Endothelial cell of umbilical vein (primary cell): ENCODE data around the gene BDKRB2. TPM values are rescaled to one million over a fixed set of nuclear protein-coding genes. Genes with fewer than 3 reads are reported as not detected.

Experiments used
- BruUV-seq: library from RNA; stranded (reverse); fragments of 400-500 nt; replicated peaks from 2 replicates; lab custom pipeline; 2021; lab: Mats Ljungman, UMichigan
- CTCF ChIA-PET: fragments of 300-600, 350-600 bp; sonication (Branson Sonifier 250); formaldehyde crosslinking; loops from one replicate; lab custom pipeline; 2021; ENCODE audit warnings: antibody characterized with exemption, inconsistent platforms; lab: Charles Lee
- POLR2A ChIA-PET: fragments of 300-600, 350-600 bp; sonication (Branson Sonifier 250); formaldehyde crosslinking; loops from one replicate; lab custom pipeline; 2021; ENCODE audit warnings: antibody characterized with exemption, inconsistent platforms; lab: Charles Lee
- DNase-seq: peaks from one replicate; pipeline ENCODE4 v3.0.0-alpha.2; 2011; ENCODE audit warnings: low read depth, low spot score
- FAIRE-seq: peaks from 2 replicates; lab custom pipeline; 2011; peaks lifted over from hg19 to GRCh38; lab: Jason Lieb, UNC
- H2AFZ ChIP-seq: 2 replicates; pipeline ENCODE4 v1.6.0; 2012; ENCODE audit warnings: low read depth, low read length, control low read depth, inconsistent platforms
- H3K27ac ChIP-seq: 2 replicates; pipeline ENCODE4 v1.5.1; 2011; ENCODE audit warnings: low read depth, mild to moderate bottlenecking, control low read depth, low read length, moderate library complexity; ENCODE audit not compliant: insufficient read depth
- H3K27me3 ChIP-seq, 2 experiments: 2 replicates each; pipeline versions ENCODE4 v1.6.0 to v1.6.1; 2011; ENCODE audit warnings: low read length in 2 of 2, mixed read lengths in 1 of 2; ENCODE audit not compliant: control insufficient read depth in 2 of 2, insufficient read depth in 2 of 2
- H3K36me3 ChIP-seq, 2 experiments: 2 replicates in 1 of 2; 3 replicates in 1 of 2; pipeline ENCODE4 v1.5.1; 2011; ENCODE audit warnings: low read length in 2 of 2, mild to moderate bottlenecking in 1 of 2, moderate library complexity in 1 of 2; ENCODE audit not compliant: control insufficient read depth in 2 of 2, insufficient read depth in 2 of 2; ENCODE audit errors: extremely low read depth in 1 of 2
- H3K4me1 ChIP-seq: 3 replicates; pipeline ENCODE4 v1.5.1; 2011; ENCODE audit warnings: mild to moderate bottlenecking, low read length; ENCODE audit not compliant: control insufficient read depth, insufficient read depth; ENCODE audit errors: extremely low read depth
- H3K4me2 ChIP-seq: 2 replicates; pipeline ENCODE4 v1.6.1; 2011; ENCODE audit warnings: low read length, control low read depth, mixed read lengths; ENCODE audit not compliant: insufficient read depth
- H3K4me3 ChIP-seq, 3 experiments: fragments of 200-600 bp in 1 of 3; sonication (generic), shearing (Covaris generic) in 1 of 3; replicated peaks in 1 of 3; 2 replicates each; pipeline ENCODE4 v1.5.1; 2011 to 2016; ENCODE audit warnings: control low read depth in 3 of 3, low read length in 3 of 3, mild to moderate bottlenecking in 2 of 3, inconsistent platforms in 1 of 3, low read depth in 1 of 3, moderate library complexity in 1 of 3; ENCODE audit not compliant: insufficient read depth in 1 of 3
- H3K79me2 ChIP-seq: 2 replicates; pipeline ENCODE4 v1.6.0; 2012; ENCODE audit warnings: low read length, inconsistent platforms; ENCODE audit not compliant: control insufficient read depth, insufficient read depth
- H3K9ac ChIP-seq: replicated peaks from 2 replicates; pipeline ENCODE3; 2011; ENCODE audit warnings: low read length, control low read depth; ENCODE audit not compliant: insufficient read depth; ENCODE audit errors: extremely low read depth
- H3K9me1 ChIP-seq: replicated peaks from 3 replicates; pipeline ENCODE4 v1.6.0; 2011; ENCODE audit warnings: mild to moderate bottlenecking, low read length; ENCODE audit not compliant: control insufficient read depth, insufficient read depth; ENCODE audit errors: extremely low read depth
- H3K9me3 ChIP-seq: replicated peaks from 2 replicates; pipeline ENCODE4 v1.5.1; 2012; ENCODE audit warnings: low read length, inconsistent platforms; ENCODE audit not compliant: control insufficient read depth, insufficient read depth
- H4K20me1 ChIP-seq: replicated peaks from 2 replicates; pipeline ENCODE3; 2011; ENCODE audit warnings: mild to moderate bottlenecking, low read length; ENCODE audit not compliant: control insufficient read depth, insufficient read depth; ENCODE audit errors: extremely low read depth
- CTCF ChIP-seq, 2 donors: IDR thresholded peaks; 1 replicate in 1 of 2; 2 replicates in 1 of 2; pipeline ENCODE4 v1.5.1; 2011; ENCODE audit warnings: low read length in 2 of 2, mild to moderate bottlenecking in 2 of 2, moderate library complexity in 2 of 2, control low read depth in 1 of 2, inconsistent platforms in 1 of 2, low read depth in 1 of 2; ENCODE audit not compliant: insufficient read depth in 1 of 2; ENCODE audit errors: extremely low read depth in 1 of 2
- EZH2 ChIP-seq: IDR thresholded peaks from 2 replicates; pipeline ENCODE4 v1.6.1; 2012; ENCODE audit warnings: borderline replicate concordance, low read depth, mild to moderate bottlenecking, moderate library complexity, low read length, inconsistent platforms; ENCODE audit not compliant: severe bottlenecking
- FOS ChIP-seq: IDR thresholded peaks from 2 replicates; pipeline ENCODE4 v1.6.1; 2011; ENCODE audit warnings: mild to moderate bottlenecking, low read length, moderate library complexity, borderline replicate concordance; ENCODE audit not compliant: insufficient read depth
- GATA2 ChIP-seq: IDR thresholded peaks from 2 replicates; pipeline ENCODE4 v1.7.0; 2011; ENCODE audit warnings: low read depth, mild to moderate bottlenecking, moderate library complexity, mixed read lengths, low read length; ENCODE audit not compliant: insufficient read length, insufficient read depth
- JUN ChIP-seq: IDR thresholded peaks from 2 replicates; pipeline ENCODE4 v1.6.1; 2011; ENCODE audit warnings: borderline replicate concordance, low read depth; ENCODE audit not compliant: insufficient read length, insufficient read depth
- MYC ChIP-seq: IDR thresholded peaks from one replicate; pipeline ENCODE4 v1.6.1; 2011; ENCODE audit warnings: mild to moderate bottlenecking, low read depth, low read length
- POLR2A ChIP-seq: IDR thresholded peaks from 2 replicates; pipeline ENCODE4 v1.6.1; 2012; ENCODE audit warnings: low read depth, mild to moderate bottlenecking, control low read depth, low read length
- POLR2AphosphoS5 ChIP-seq: IDR thresholded peaks from 2 replicates; pipeline ENCODE4 v1.6.1; 2012; ENCODE audit warnings: low read depth, mild to moderate bottlenecking, control low read depth, low read length, moderate library complexity; ENCODE audit not compliant: insufficient read depth
- dilution Hi-C: fragments of 300-500 bp; cut with MboI; formaldehyde crosslinking; loops from one replicate; pipeline ENCODE4 v1.15.0; 2019; ENCODE audit warnings: low sequenced_read_pairs; ENCODE audit not compliant: extremely low pct_ligation_motif_present
- intact Hi-C: fragments of 100-400 bp; cut with micrococcal nuclease; formaldehyde crosslinking; loops from one replicate; pipeline ENCODE4 v1.10.0; 2022
- polyA plus RNA-seq, 4 experiments: library from polyadenylated mRNA; depleted of rRNA in 3 of 4; stranded (reverse) in 3 of 4; unstranded in 1 of 4; fragments of >200 nt; gene quantifications; 2 replicates each; pipeline versions ENCODE4 v1.2.1 to v1.2.3, GENCODE V29; 2011 to 2012; ENCODE audit warnings: missing spikeins in 1 of 4
- total RNA-seq: library from RNA; stranded (reverse); gene quantifications from 2 replicates; pipeline ENCODE4 v1.2.3, GENCODE V29; 2021
- TF ChIP-seq, protein P1 (sequence below): IDR thresholded peaks from 2 replicates; pipeline ENCODE4 v1.6.1; 2011; ENCODE audit not compliant: insufficient read depth, insufficient read length

The BDKRB2 gene
- total and polyA plus RNA-seq, 2 donors (not counting 3 experiments of a cell fraction or from before 2014, with no cell fraction given): 0.22 to 0.77 TPM

DNA sequence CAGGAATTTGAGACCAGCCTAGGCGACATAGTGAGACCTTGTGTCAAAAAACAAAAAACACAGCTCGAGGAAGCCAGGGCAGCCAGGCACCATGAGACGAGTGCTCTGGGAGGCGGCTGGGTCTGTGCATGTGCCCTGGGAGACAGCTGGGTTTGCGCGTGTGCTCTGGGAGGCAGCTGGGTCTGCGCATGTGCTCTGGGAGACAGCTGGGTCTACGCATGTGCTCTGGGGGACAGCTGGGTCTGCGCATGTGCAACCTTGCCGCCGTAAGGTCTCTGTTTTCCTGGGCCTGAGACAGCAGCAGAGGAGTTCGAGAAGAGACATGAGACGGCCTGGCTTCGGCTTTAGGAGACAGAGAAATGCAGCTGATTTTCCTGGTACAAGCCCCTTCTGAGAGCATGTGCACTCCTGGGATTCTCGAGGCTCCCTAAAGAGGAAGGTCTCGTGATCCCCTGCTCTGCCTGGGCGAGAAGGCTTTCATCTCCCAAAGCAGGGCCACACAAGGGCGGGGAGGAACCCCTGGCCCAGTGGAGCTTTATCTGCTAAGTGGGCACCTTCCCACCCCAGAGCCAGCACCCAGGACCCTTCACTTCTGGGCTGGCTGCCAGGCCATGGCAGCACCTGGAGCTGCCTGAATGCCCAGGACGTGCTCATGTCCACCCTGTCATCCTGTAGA is 47.8 kb downstream of the BDKRB2 start:
- Histone ChIP-seq H3K9me3 (no peaks in the 10 kb centered on the region), H3K4me2 (no peak overlapping the region), H3K4me1 (no peaks in the 10 kb centered on the region), H4K20me1 (no peaks in the 10 kb centered on the region), H3K27me3 (no peaks in the 10 kb centered on the region), H2AFZ (no peak overlapping the region), H3K4me3 (no peak overlapping the region), H3K36me3 (no peaks in the 10 kb centered on the region), H3K27ac (no peak overlapping the region), H3K79me2 (no peaks in the 10 kb centered on the region), H3K9ac (no peak overlapping the region), H3K9me1 (no peaks in the 10 kb centered on the region)
- DNase-seq (no peak), FAIRE-seq (no peak)
- POLR2A ChIA-PET: no interaction called here
- TF ChIP-seq JUN (no peak), POLR2A (no peak), GATA2 (no peak), CTCF (IDR thresholded peaks at IDR 0.05; ENCODE audit: extremely low read depth in 1 of 2, insufficient read depth in 1 of 2, low read depth in 1 of 2, low read length in 2 of 2) (no peak), FOS (no peak), MYC (no peak), EZH2 (no peak), POLR2AphosphoS5 (no peak)
- TF ChIP-seq, protein P1, sequence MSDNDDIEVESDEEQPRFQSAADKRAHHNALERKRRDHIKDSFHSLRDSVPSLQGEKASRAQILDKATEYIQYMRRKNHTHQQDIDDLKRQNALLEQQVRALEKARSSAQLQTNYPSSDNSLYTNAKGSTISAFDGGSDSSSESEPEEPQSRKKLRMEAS: no peak
- CTCF ChIA-PET: interaction anchor here (0.8 kb wide), 1 partner anchor 23 kb away, joined by 3 read pairs; no protein-coding TSS in a partner anchor
- dilution Hi-C loops: no loop called here
- BruUV-seq: no TSS peak
- intact Hi-C loops: no loop called here
